Endothelial cell of umbilical vein (primary cell): Measurements from ENCODE around the gene ZNF708. TPM values are rescaled to one million over a fixed set of nuclear protein-coding genes. Genes with fewer than 3 reads are reported as not detected.

Experiments used
- BruUV-seq: library from RNA; stranded (reverse); fragments of 400-500 nt; replicated peaks from 2 replicates; lab custom pipeline; 2021; lab: Mats Ljungman, UMichigan
- CTCF ChIA-PET: fragments of 300-600, 350-600 bp; sonication (Branson Sonifier 250); formaldehyde crosslinking; loops from one replicate; lab custom pipeline; 2021; ENCODE audit warnings: antibody characterized with exemption, inconsistent platforms; lab: Charles Lee
- POLR2A ChIA-PET: fragments of 300-600, 350-600 bp; sonication (Branson Sonifier 250); formaldehyde crosslinking; loops from one replicate; lab custom pipeline; 2021; ENCODE audit warnings: antibody characterized with exemption, inconsistent platforms; lab: Charles Lee
- DNase-seq: peaks from one replicate; pipeline ENCODE4 v3.0.0-alpha.2; 2011; ENCODE audit warnings: low read depth, low spot score
- FAIRE-seq: peaks from 2 replicates; lab custom pipeline; 2011; peaks lifted over from hg19 to GRCh38; lab: Jason Lieb, UNC
- H2AFZ ChIP-seq: 2 replicates; pipeline ENCODE4 v1.6.0; 2012; ENCODE audit warnings: low read depth, low read length, control low read depth, inconsistent platforms
- H3K27ac ChIP-seq: 2 replicates; pipeline ENCODE4 v1.5.1; 2011; ENCODE audit warnings: low read depth, mild to moderate bottlenecking, control low read depth, low read length, moderate library complexity; ENCODE audit not compliant: insufficient read depth
- H3K27me3 ChIP-seq, 2 experiments: 2 replicates each; pipeline versions ENCODE4 v1.6.0 to v1.6.1; 2011; ENCODE audit warnings: low read length in 2 of 2, mixed read lengths in 1 of 2; ENCODE audit not compliant: control insufficient read depth in 2 of 2, insufficient read depth in 2 of 2
- H3K36me3 ChIP-seq, 2 experiments: 2 replicates in 1 of 2; 3 replicates in 1 of 2; pipeline ENCODE4 v1.5.1; 2011; ENCODE audit warnings: low read length in 2 of 2, mild to moderate bottlenecking in 1 of 2, moderate library complexity in 1 of 2; ENCODE audit not compliant: control insufficient read depth in 2 of 2, insufficient read depth in 2 of 2; ENCODE audit errors: extremely low read depth in 1 of 2
- H3K4me1 ChIP-seq: 3 replicates; pipeline ENCODE4 v1.5.1; 2011; ENCODE audit warnings: mild to moderate bottlenecking, low read length; ENCODE audit not compliant: control insufficient read depth, insufficient read depth; ENCODE audit errors: extremely low read depth
- H3K4me2 ChIP-seq: 2 replicates; pipeline ENCODE4 v1.6.1; 2011; ENCODE audit warnings: low read length, control low read depth, mixed read lengths; ENCODE audit not compliant: insufficient read depth
- H3K4me3 ChIP-seq, 3 experiments: fragments of 200-600 bp in 1 of 3; sonication (generic), shearing (Covaris generic) in 1 of 3; replicated peaks in 1 of 3; 2 replicates each; pipeline ENCODE4 v1.5.1; 2011 to 2016; ENCODE audit warnings: control low read depth in 3 of 3, low read length in 3 of 3, mild to moderate bottlenecking in 2 of 3, inconsistent platforms in 1 of 3, low read depth in 1 of 3, moderate library complexity in 1 of 3; ENCODE audit not compliant: insufficient read depth in 1 of 3
- H3K79me2 ChIP-seq: 2 replicates; pipeline ENCODE4 v1.6.0; 2012; ENCODE audit warnings: low read length, inconsistent platforms; ENCODE audit not compliant: control insufficient read depth, insufficient read depth
- H3K9ac ChIP-seq: replicated peaks from 2 replicates; pipeline ENCODE3; 2011; ENCODE audit warnings: low read length, control low read depth; ENCODE audit not compliant: insufficient read depth; ENCODE audit errors: extremely low read depth
- H3K9me1 ChIP-seq: replicated peaks from 3 replicates; pipeline ENCODE4 v1.6.0; 2011; ENCODE audit warnings: mild to moderate bottlenecking, low read length; ENCODE audit not compliant: control insufficient read depth, insufficient read depth; ENCODE audit errors: extremely low read depth
- H3K9me3 ChIP-seq: replicated peaks from 2 replicates; pipeline ENCODE4 v1.5.1; 2012; ENCODE audit warnings: low read length, inconsistent platforms; ENCODE audit not compliant: control insufficient read depth, insufficient read depth
- H4K20me1 ChIP-seq: replicated peaks from 2 replicates; pipeline ENCODE3; 2011; ENCODE audit warnings: mild to moderate bottlenecking, low read length; ENCODE audit not compliant: control insufficient read depth, insufficient read depth; ENCODE audit errors: extremely low read depth
- CTCF ChIP-seq, 2 donors: IDR thresholded peaks; 1 replicate in 1 of 2; 2 replicates in 1 of 2; pipeline ENCODE4 v1.5.1; 2011; ENCODE audit warnings: low read length in 2 of 2, mild to moderate bottlenecking in 2 of 2, moderate library complexity in 2 of 2, control low read depth in 1 of 2, inconsistent platforms in 1 of 2, low read depth in 1 of 2; ENCODE audit not compliant: insufficient read depth in 1 of 2; ENCODE audit errors: extremely low read depth in 1 of 2
- EZH2 ChIP-seq: IDR thresholded peaks from 2 replicates; pipeline ENCODE4 v1.6.1; 2012; ENCODE audit warnings: borderline replicate concordance, low read depth, mild to moderate bottlenecking, moderate library complexity, low read length, inconsistent platforms; ENCODE audit not compliant: severe bottlenecking
- FOS ChIP-seq: IDR thresholded peaks from 2 replicates; pipeline ENCODE4 v1.6.1; 2011; ENCODE audit warnings: mild to moderate bottlenecking, low read length, moderate library complexity, borderline replicate concordance; ENCODE audit not compliant: insufficient read depth
- GATA2 ChIP-seq: IDR thresholded peaks from 2 replicates; pipeline ENCODE4 v1.7.0; 2011; ENCODE audit warnings: low read depth, mild to moderate bottlenecking, moderate library complexity, mixed read lengths, low read length; ENCODE audit not compliant: insufficient read length, insufficient read depth
- JUN ChIP-seq: IDR thresholded peaks from 2 replicates; pipeline ENCODE4 v1.6.1; 2011; ENCODE audit warnings: borderline replicate concordance, low read depth; ENCODE audit not compliant: insufficient read length, insufficient read depth
- MYC ChIP-seq: IDR thresholded peaks from one replicate; pipeline ENCODE4 v1.6.1; 2011; ENCODE audit warnings: mild to moderate bottlenecking, low read depth, low read length
- POLR2A ChIP-seq: IDR thresholded peaks from 2 replicates; pipeline ENCODE4 v1.6.1; 2012; ENCODE audit warnings: low read depth, mild to moderate bottlenecking, control low read depth, low read length
- POLR2AphosphoS5 ChIP-seq: IDR thresholded peaks from 2 replicates; pipeline ENCODE4 v1.6.1; 2012; ENCODE audit warnings: low read depth, mild to moderate bottlenecking, control low read depth, low read length, moderate library complexity; ENCODE audit not compliant: insufficient read depth
- dilution Hi-C: fragments of 300-500 bp; cut with MboI; formaldehyde crosslinking; loops from one replicate; pipeline ENCODE4 v1.15.0; 2019; ENCODE audit warnings: low sequenced_read_pairs; ENCODE audit not compliant: extremely low pct_ligation_motif_present
- intact Hi-C: fragments of 100-400 bp; cut with micrococcal nuclease; formaldehyde crosslinking; loops from one replicate; pipeline ENCODE4 v1.10.0; 2022
- polyA plus RNA-seq, 4 experiments: library from polyadenylated mRNA; depleted of rRNA in 3 of 4; stranded (reverse) in 3 of 4; unstranded in 1 of 4; fragments of >200 nt; gene quantifications; 2 replicates each; pipeline versions ENCODE4 v1.2.1 to v1.2.3, GENCODE V29; 2011 to 2012; ENCODE audit warnings: missing spikeins in 1 of 4
- total RNA-seq: library from RNA; stranded (reverse); gene quantifications from 2 replicates; pipeline ENCODE4 v1.2.3, GENCODE V29; 2021
- TF ChIP-seq, protein P1 (sequence below): IDR thresholded peaks from 2 replicates; pipeline ENCODE4 v1.6.1; 2011; ENCODE audit not compliant: insufficient read depth, insufficient read length

The ZNF708 gene
- total and polyA plus RNA-seq, 2 donors (not counting 3 experiments of a cell fraction or from before 2014, with no cell fraction given): 1.7 to 10.4 TPM

GRCh38 chr19:21362291-21362690 is 33.1 kb upstream of the ZNF708 start:
- Histone ChIP-seq H3K36me3 (peaks cover 0 to 6% of the 10 kb centered on the region in 2 experiments), H3K4me3 (no peak overlapping the region), H2AFZ (no peak overlapping the region), H3K27me3 (no peaks in the 10 kb centered on the region), H3K9ac (no peak overlapping the region), H3K79me2 (peaks cover 10% of the 10 kb centered on the region), H3K4me2 (no peak overlapping the region), H4K20me1 (no peaks in the 10 kb centered on the region), H3K27ac (no peak overlapping the region), H3K9me1 (no peaks in the 10 kb centered on the region), H3K4me1 (no peaks in the 10 kb centered on the region), H3K9me3 (no peaks in the 10 kb centered on the region)
- DNase-seq (no peak), FAIRE-seq (peak; percentile 40)
- BruUV-seq: no TSS peak
- intact Hi-C loops (no loop called here), dilution Hi-C loops (no loop called here)
- ChIA-PET CTCF (no interaction called here), POLR2A (no interaction called here)
- TF ChIP-seq CTCF (IDR thresholded peaks at IDR 0.05; ENCODE audit: extremely low read depth in 1 of 2, insufficient read depth in 1 of 2, low read depth in 1 of 2, low read length in 2 of 2): no peak
- TF ChIP-seq POLR2AphosphoS5: no peak
- TF ChIP-seq MYC: no peak
- TF ChIP-seq, protein P1, sequence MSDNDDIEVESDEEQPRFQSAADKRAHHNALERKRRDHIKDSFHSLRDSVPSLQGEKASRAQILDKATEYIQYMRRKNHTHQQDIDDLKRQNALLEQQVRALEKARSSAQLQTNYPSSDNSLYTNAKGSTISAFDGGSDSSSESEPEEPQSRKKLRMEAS: no peak
- no peak for TF ChIP-seq EZH2
- TF ChIP-seq GATA2: no peak
- TF ChIP-seq JUN: no peak
- TF ChIP-seq POLR2A: no peak
- no peak for TF ChIP-seq FOS
